Activated B cell treated with CpG ODN at 0.5 μM for 24 hours (primary cell): Measurements from ENCODE around the gene PBXIP1. TPM values are rescaled to one million over a fixed set of nuclear protein-coding genes. Genes with fewer than 3 reads are reported as not detected.

Experiments used
- ATAC-seq: fragments of 200-7000 bp; cut with Tn5 transposase; one replicate; pipeline ENCODE4 v1.10.0; 2021; ENCODE audit warnings: low read depth, mild to moderate bottlenecking, moderate library complexity
- CTCF ChIA-PET: fragments of 350-600 bp; sonication (Branson Sonifier 250); formaldehyde crosslinking; loops from one replicate; lab custom pipeline; 2021; ENCODE audit warnings: antibody characterized with exemption; lab: Charles Lee
- POLR2A ChIA-PET: fragments of 350-600 bp; sonication (Branson Sonifier 250); formaldehyde crosslinking; loops from one replicate; lab custom pipeline; 2021; ENCODE audit warnings: antibody characterized with exemption; lab: Charles Lee
- DNase-seq: peaks from one replicate; pipeline ENCODE4 v3.0.0; 2022
- H3K27ac Mint-ChIP-seq: one replicate; pipeline ENCODE4 v1.8.0; 2020; ENCODE audit warnings: mixed read lengths
- H3K27me3 Mint-ChIP-seq: one replicate; pipeline ENCODE4 v1.8.0; 2021; ENCODE audit warnings: mixed read lengths
- H3K36me3 Mint-ChIP-seq: one replicate; pipeline ENCODE4 v1.8.0; 2021; ENCODE audit warnings: low read depth, mixed read lengths
- H3K4me1 Mint-ChIP-seq: one replicate; pipeline ENCODE4 v1.8.0; 2021; ENCODE audit warnings: mixed read lengths
- H3K4me3 Mint-ChIP-seq: one replicate; pipeline ENCODE4 v1.8.0; 2020; ENCODE audit warnings: mild to moderate bottlenecking, mixed read lengths
- H3K9me3 Mint-ChIP-seq: one replicate; pipeline ENCODE4 v1.8.0; 2020; ENCODE audit warnings: mixed read lengths
- intact Hi-C: fragments of 100-400 bp; cut with micrococcal nuclease; formaldehyde crosslinking; loops from one replicate; pipeline ENCODE4 v1.15.1; 2024
- total RNA-seq: library from RNA; stranded (reverse); gene quantifications from 2 replicates; pipeline ENCODE4 v1.2.3, GENCODE V29; 2022
- TF ChIP-seq, protein P1 (sequence below): fragments of 200-600 bp; IDR thresholded peaks from one replicate; pipeline ENCODE4 v1.8.0; 2022; ENCODE audit warnings: antibody characterized with exemption, mild to moderate bottlenecking

Gene PBXIP1
- total RNA-seq, 1 donor from 2014 or later, result 42.4 TPM

DNA sequence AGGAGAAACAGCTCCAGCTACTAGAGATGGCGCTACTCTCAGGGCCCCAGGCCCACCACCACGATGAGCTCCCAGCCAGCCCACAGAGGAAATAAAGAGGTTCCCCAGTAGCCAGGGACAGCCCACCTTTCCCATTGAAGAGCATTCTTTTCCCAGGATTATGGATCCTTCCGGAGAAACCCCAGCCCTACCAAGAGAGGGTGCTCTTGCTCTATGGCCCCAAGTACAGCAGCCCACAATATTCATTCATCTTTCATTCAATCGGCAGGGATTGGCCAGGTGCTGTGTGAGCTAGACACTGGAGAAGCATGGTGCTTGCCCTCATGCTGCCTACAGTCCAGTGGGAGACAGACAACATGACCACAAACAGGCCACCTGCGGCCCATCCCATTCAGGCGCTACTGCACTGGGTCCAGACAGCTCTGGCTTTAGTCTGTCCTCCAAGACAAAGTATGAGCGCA lies 49.2 kb downstream of the PBXIP1 start:
- POLR2A ChIA-PET, result interaction anchor here (1.0 kb wide), 1 partner anchor 49 kb away, joined by 3 read pairs; the partner anchor contains the start of gene PBXIP1
- ATAC-seq, result no peak

DNA sequence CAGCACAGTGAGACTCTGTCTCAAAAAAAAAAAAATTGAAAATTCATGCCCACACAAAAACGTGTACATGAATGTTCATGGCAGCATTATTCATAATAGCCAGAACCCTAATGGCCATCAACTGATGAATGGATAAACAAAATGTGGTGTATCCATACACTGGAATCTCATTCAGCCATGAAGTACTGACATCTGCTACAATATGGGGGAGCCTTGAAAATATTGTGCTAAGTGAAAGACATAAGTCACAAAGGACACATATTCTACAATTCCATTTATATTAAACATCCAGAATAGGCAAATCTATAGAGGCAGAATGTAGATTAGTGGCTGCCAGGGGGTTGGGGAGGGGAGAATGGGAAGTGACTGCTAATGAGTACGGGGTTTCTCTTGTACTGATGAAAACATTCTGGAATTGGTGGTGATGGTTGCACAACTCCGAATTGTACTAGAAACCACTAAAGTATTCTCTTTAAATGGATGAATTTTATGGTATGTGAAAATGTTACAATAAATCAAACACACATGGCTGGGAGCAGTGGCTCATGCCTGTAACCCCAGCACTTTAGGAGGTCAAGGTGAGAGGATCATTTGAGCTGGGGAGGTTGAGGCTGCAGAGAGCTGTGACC lies 52.8 kb downstream of the PBXIP1 start:
- intact Hi-C loops, result no loop called here
- CTCF ChIA-PET, result no interaction called here
- TF ChIP-seq, protein P1, sequence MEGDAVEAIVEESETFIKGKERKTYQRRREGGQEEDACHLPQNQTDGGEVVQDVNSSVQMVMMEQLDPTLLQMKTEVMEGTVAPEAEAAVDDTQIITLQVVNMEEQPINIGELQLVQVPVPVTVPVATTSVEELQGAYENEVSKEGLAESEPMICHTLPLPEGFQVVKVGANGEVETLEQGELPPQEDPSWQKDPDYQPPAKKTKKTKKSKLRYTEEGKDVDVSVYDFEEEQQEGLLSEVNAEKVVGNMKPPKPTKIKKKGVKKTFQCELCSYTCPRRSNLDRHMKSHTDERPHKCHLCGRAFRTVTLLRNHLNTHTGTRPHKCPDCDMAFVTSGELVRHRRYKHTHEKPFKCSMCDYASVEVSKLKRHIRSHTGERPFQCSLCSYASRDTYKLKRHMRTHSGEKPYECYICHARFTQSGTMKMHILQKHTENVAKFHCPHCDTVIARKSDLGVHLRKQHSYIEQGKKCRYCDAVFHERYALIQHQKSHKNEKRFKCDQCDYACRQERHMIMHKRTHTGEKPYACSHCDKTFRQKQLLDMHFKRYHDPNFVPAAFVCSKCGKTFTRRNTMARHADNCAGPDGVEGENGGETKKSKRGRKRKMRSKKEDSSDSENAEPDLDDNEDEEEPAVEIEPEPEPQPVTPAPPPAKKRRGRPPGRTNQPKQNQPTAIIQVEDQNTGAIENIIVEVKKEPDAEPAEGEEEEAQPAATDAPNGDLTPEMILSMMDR, result no peak
- Mint-ChIP-seq H3K27me3 (no peaks in the 10 kb centered on the region), H3K4me1 (no peaks in the 10 kb centered on the region), H3K36me3 (no peaks in the 10 kb centered on the region), H3K4me3 (no peak overlapping the region), H3K27ac (no peak overlapping the region), H3K9me3 (no peaks in the 10 kb centered on the region)
- no peak for ATAC-seq
- POLR2A ChIA-PET, result no interaction called here
- DNase-seq, result no peak

More for the DNA sequence above, 49.2 kb downstream of the PBXIP1 start:
- H3K27ac Mint-ChIP-seq, result no peak overlapping the region
- H3K4me1 Mint-ChIP-seq, result no peaks in the 10 kb centered on the region
- intact Hi-C loops, result no loop called here
- no peaks in the 10 kb centered on the region for H3K9me3 Mint-ChIP-seq
- DNase-seq, result no peak
- H3K36me3 Mint-ChIP-seq, result no peaks in the 10 kb centered on the region
- TF ChIP-seq, protein P1, result no peak
- no peaks in the 10 kb centered on the region for H3K27me3 Mint-ChIP-seq
- no peak overlapping the region for H3K4me3 Mint-ChIP-seq
- CTCF ChIA-PET, result interaction anchor here (1.2 to 1.4 kb wide), 3 partner anchors 93 to 155 kb away, joined by 3 to 6 read pairs (median 4); no protein-coding TSS in a partner anchor

DNA sequence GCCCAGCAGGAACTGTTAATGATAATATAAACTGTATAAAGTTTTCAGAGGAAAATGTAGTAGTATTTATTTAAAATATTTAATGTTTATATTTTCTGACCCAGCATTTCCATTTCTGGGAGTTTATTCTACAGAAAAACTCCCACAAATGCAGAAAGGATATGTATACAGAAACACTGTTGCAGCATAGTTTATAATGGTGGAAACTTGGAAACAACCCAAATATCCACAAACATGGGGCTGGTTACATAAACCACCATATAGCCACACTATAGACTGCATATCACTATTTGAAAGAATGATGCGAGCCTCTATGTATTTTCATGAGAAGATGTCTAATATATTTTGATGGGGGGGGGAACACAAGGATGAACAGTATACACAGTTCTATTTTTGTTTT lies 54.3 kb downstream of the PBXIP1 start:
- H3K9me3 Mint-ChIP-seq, result no peaks in the 10 kb centered on the region
- no peaks in the 10 kb centered on the region for H3K4me1 Mint-ChIP-seq
- H3K4me3 Mint-ChIP-seq, result no peak overlapping the region
- ChIA-PET CTCF (no interaction called here), POLR2A (no interaction called here)
- no peaks in the 10 kb centered on the region for H3K27me3 Mint-ChIP-seq
- TF ChIP-seq, protein P1, result no peak
- no peaks in the 10 kb centered on the region for H3K36me3 Mint-ChIP-seq
- no peak for ATAC-seq
- no peak for DNase-seq
- no peak overlapping the region for H3K27ac Mint-ChIP-seq
- intact Hi-C loops, result no loop called here

DNA sequence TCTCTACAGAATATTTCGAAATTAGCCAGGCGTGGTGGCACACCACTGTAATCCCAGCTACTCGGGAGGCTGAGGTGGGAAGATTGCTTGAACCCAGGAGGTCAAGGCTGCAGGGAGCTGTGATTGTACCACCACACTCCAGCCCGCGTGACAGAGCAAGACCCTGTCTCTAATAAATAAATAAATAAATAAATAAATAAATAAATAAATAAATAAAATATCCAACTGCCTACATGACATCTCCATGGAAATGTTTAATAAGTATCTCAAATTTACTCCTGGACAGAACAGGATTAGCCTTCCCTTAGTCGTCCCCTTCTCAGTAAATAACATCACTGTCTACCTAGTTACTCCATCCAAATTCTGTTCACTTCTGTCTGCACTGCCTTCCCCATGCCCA lies 56.9 kb downstream of the PBXIP1 start:
- TF ChIP-seq, protein P1, result no peak
- ChIA-PET POLR2A (no interaction called here), CTCF (no interaction called here)
- no peak for ATAC-seq
- H3K27me3 Mint-ChIP-seq, result no peaks in the 10 kb centered on the region
- no peak overlapping the region for H3K4me3 Mint-ChIP-seq
- H3K36me3 Mint-ChIP-seq, result no peaks in the 10 kb centered on the region
- H3K27ac Mint-ChIP-seq, result no peak overlapping the region
- H3K9me3 Mint-ChIP-seq, result no peaks in the 10 kb centered on the region
- H3K4me1 Mint-ChIP-seq, result no peaks in the 10 kb centered on the region
- DNase-seq, result no peak
- intact Hi-C loops, result no loop called here

DNA sequence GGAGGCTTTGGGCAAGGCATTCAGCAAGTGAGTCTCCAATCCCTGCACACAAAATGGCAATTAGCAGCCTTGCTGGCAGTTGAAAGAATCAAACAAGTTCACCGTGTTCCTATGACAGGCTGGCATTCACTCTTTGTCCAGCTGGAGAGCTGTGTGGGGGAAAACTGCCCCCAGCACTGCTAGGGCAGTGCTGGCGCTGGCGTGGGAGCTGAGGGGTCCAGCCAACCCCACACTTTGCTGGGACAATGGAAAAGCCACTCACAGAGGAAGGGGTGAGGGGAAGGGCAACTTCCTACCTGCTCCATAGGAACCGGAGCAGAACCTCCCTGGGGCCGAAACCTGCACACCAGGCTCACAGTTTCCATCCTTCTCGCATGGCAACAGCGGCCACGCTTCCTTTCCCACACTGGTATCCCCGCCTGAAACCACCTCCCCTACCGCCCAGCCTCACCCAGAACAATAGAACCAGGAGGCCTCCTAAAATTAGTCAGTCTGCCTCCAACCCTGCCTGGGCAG lies 59.1 kb downstream of the PBXIP1 start:
- Mint-ChIP-seq H3K36me3 (no peaks in the 10 kb centered on the region), H3K27me3 (no peaks in the 10 kb centered on the region), H3K4me3 (no peak overlapping the region), H3K9me3 (no peaks in the 10 kb centered on the region), H3K4me1 (no peaks in the 10 kb centered on the region), H3K27ac (no peak overlapping the region)
- intact Hi-C loops, result no loop called here
- ChIA-PET CTCF (no interaction called here), POLR2A (no interaction called here)
- TF ChIP-seq, protein P1, result no peak
- no peak for ATAC-seq
- DNase-seq, result no peak
